ENCODE data around the gene CEP131.

- no peak for TF ChIP-seq CTCF (IDR thresholded peaks at IDR 0.05; ENCODE audit: control extremely low read depth in 1 of 3, insufficient read depth in 1 of 3, low read depth in 1 of 3, low read length in 3 of 3)
- TF ChIP-seq EZH2 (IDR thresholded peaks at IDR 0.05; ENCODE audit: low read depth, low read length, severe bottlenecking): no peak
- no peak for TF ChIP-seq RXRA (IDR thresholded peaks at IDR 0.05; ENCODE audit: insufficient read depth, low read depth, low read length)
- no peak for TF ChIP-seq POLR2AphosphoS5 (IDR thresholded peaks at IDR 0.05; ENCODE audit: low read depth, low read length)
- no peak for TF ChIP-seq EP300 (IDR thresholded peaks at IDR 0.05; ENCODE audit: borderline replicate concordance in 1 of 2, low read depth in 2 of 2, low read length in 2 of 2)
- TF ChIP-seq SIN3A (conservative IDR thresholded peaks at IDR 0.05 in 1 of 2, IDR thresholded peaks at IDR 0.05 in 1 of 2; ENCODE audit: low read depth in 1 of 2, low read length in 2 of 2): no peak
- TF ChIP-seq JUN (IDR thresholded peaks at IDR 0.05; ENCODE audit: low read depth, low read length): no peak
- no peak for TF ChIP-seq POLR2A (IDR thresholded peaks at IDR 0.05; ENCODE audit: control extremely low read depth in 1 of 2, low read depth in 2 of 2, low read length in 2 of 2)
- TF ChIP-seq PHF8 (conservative IDR thresholded peaks at IDR 0.05; ENCODE audit: low read depth, low read length): no peak
- TF ChIP-seq EGR1 (IDR thresholded peaks at IDR 0.05; ENCODE audit: borderline replicate concordance, low read depth, low read length): no peak
- TF ChIP-seq NRF1 (IDR thresholded peaks at IDR 0.05; ENCODE audit: low read depth, low read length): no peak
These were observed 41.6 kb downstream of the CEP131 start for GRCh38 chr17:81180836-81181810.

Data from H1 (cell line).